ENCODE results near the gene AKAP13.

AKAP13 gene

GRCh38 chr15:85773970-85774369, 393.6 kb downstream of the AKAP13 start:
- H3K4me2 ChIP-seq (ENCODE audit: low read depth, low read length, poor library complexity, severe bottlenecking) = no peak overlapping the region
- no peak for TF ChIP-seq EZH2phosphoT487 (conservative IDR thresholded peaks at IDR 0.05; ENCODE audit: low read length)
- TF ChIP-seq CTCF (IDR thresholded peaks at IDR 0.05; ENCODE audit: insufficient read depth, low read length, poor library complexity, severe bottlenecking) = no peak
- H3K4me3 ChIP-seq (ENCODE audit: insufficient read depth, low read length, poor library complexity, severe bottlenecking) = no peak overlapping the region
- no peaks in the 10 kb centered on the region for H3K36me3 ChIP-seq (ENCODE audit: low read length)
- no peaks in the 10 kb centered on the region for H3F3A ChIP-seq (ENCODE audit: insufficient read depth)
- no peaks in the 10 kb centered on the region for H3K9me2 ChIP-seq (replicated peaks; ENCODE audit: insufficient read depth, low read length)
- H3K9me3 ChIP-seq (ENCODE audit: insufficient read depth, low read length) = no peaks in the 10 kb centered on the region
- H3K27me3 ChIP-seq (ENCODE audit: low read length) = no peaks in the 10 kb centered on the region
- no peaks in the 10 kb centered on the region; the same call in 1 of the 2 replicates for H4K20me1 ChIP-seq (ENCODE audit: low read depth, low read length)
- no peak overlapping the region for H3K27ac ChIP-seq (ENCODE audit: low read depth, low read length)
- H3K9ac ChIP-seq (ENCODE audit: low read length) = no peak overlapping the region
- no peak overlapping the region for H2AFZ ChIP-seq (ENCODE audit: low read depth, low read length, severe bottlenecking)
- H3K79me2 ChIP-seq (ENCODE audit: insufficient read depth, low read length) = no peaks in the 10 kb centered on the region

- H4K20me1 ChIP-seq (ENCODE audit: low read depth, low read length) = no peaks in the 10 kb centered on the region; the same call in 1 of the 2 replicates
These were observed 397.1 kb downstream of the AKAP13 start for GRCh38 chr15:85777250-85778106.

GRCh38 chr15:85778107-85778776, 397.8 kb downstream of the AKAP13 start:
- Histone ChIP-seq H3K36me3 (ENCODE audit: low read length) (no peaks in the 10 kb centered on the region), H3K27ac (ENCODE audit: low read depth, low read length) (no peak overlapping the region), H3K4me2 (ENCODE audit: low read depth, low read length, poor library complexity, severe bottlenecking) (no peak overlapping the region), H4K20me1 (ENCODE audit: low read depth, low read length) (no peaks in the 10 kb centered on the region; the same call in 1 of the 2 replicates), H3K9me2 (replicated peaks; ENCODE audit: insufficient read depth, low read length) (no peaks in the 10 kb centered on the region), H2AFZ (ENCODE audit: low read depth, low read length, severe bottlenecking) (no peak overlapping the region), H3F3A (ENCODE audit: insufficient read depth) (no peaks in the 10 kb centered on the region), H3K27me3 (ENCODE audit: low read length) (no peaks in the 10 kb centered on the region), H3K79me2 (ENCODE audit: insufficient read depth, low read length) (no peaks in the 10 kb centered on the region), H3K4me3 (ENCODE audit: insufficient read depth, low read length, poor library complexity, severe bottlenecking) (no peak overlapping the region), H3K9me3 (ENCODE audit: insufficient read depth, low read length) (no peaks in the 10 kb centered on the region), H3K9ac (ENCODE audit: low read length) (no peak overlapping the region)
- no peak for TF ChIP-seq EZH2phosphoT487 (conservative IDR thresholded peaks at IDR 0.05; ENCODE audit: low read length)
- TF ChIP-seq CTCF (IDR thresholded peaks at IDR 0.05; ENCODE audit: insufficient read depth, low read length, poor library complexity, severe bottlenecking) = no peak

More at GRCh38 chr15:85777250-85778106, 397.1 kb downstream of the AKAP13 start:
- H3K79me2 ChIP-seq (ENCODE audit: insufficient read depth, low read length) = no peaks in the 10 kb centered on the region
- H3K4me2 ChIP-seq (ENCODE audit: low read depth, low read length, poor library complexity, severe bottlenecking) = no peak overlapping the region
- H3K36me3 ChIP-seq (ENCODE audit: low read length) = no peaks in the 10 kb centered on the region
- H3K9me3 ChIP-seq (ENCODE audit: insufficient read depth, low read length) = no peaks in the 10 kb centered on the region
- H2AFZ ChIP-seq (ENCODE audit: low read depth, low read length, severe bottlenecking) = no peak overlapping the region
- no peak for TF ChIP-seq EZH2phosphoT487 (conservative IDR thresholded peaks at IDR 0.05; ENCODE audit: low read length)
- no peak for TF ChIP-seq CTCF (IDR thresholded peaks at IDR 0.05; ENCODE audit: insufficient read depth, low read length, poor library complexity, severe bottlenecking)
- no peak overlapping the region for H3K9ac ChIP-seq (ENCODE audit: low read length)
- H3K27me3 ChIP-seq (ENCODE audit: low read length) = no peaks in the 10 kb centered on the region
- no peaks in the 10 kb centered on the region for H3F3A ChIP-seq (ENCODE audit: insufficient read depth)
- no peak overlapping the region for H3K27ac ChIP-seq (ENCODE audit: low read depth, low read length)
- H3K4me3 ChIP-seq (ENCODE audit: insufficient read depth, low read length, poor library complexity, severe bottlenecking) = no peak overlapping the region
- no peaks in the 10 kb centered on the region for H3K9me2 ChIP-seq (replicated peaks; ENCODE audit: insufficient read depth, low read length)

All from SU-DHL-6 (cell line).